GM23338 (cell line): ENCODE measurements around the gene RAB3IP. TPM values are rescaled to one million over a fixed set of nuclear protein-coding genes. Genes with fewer than 3 reads are reported as not detected.
A peak's percentile ranks its signal among the peaks of the same experiment; 100 is the strongest.

Experiments used
- ATAC-seq: fragments of 200-7000 bp; cut with Tn5 transposase; 3 replicates; pipeline ENCODE4 v1.9.1; 2020
- DNase-seq: peaks from one replicate; pipeline ENCODE4 v3.0.0-alpha.2; 2015; ENCODE audit warnings: low spot score
- H2AFZ ChIP-seq: fragments of 200-600 bp; sonication (generic); 2 replicates; pipeline ENCODE4 v1.8.0; 2016; ENCODE audit warnings: antibody characterized with exemption, mild to moderate bottlenecking, moderate library complexity
- H3F3A ChIP-seq: fragments of 200-600 bp; sonication (generic); replicated peaks from 2 replicates; pipeline ENCODE4 v1.8.0; 2017; ENCODE audit warnings: antibody characterized with exemption, mixed run types, low read depth
- H3K27ac ChIP-seq: fragments of 200-600 bp; sonication (generic); 2 replicates; pipeline ENCODE4 v1.6.1; 2016; ENCODE audit warnings: low read depth
- H3K27me3 ChIP-seq: fragments of 200-600 bp; sonication (generic); 2 replicates; pipeline ENCODE4 v1.8.0; 2016; ENCODE audit warnings: mild to moderate bottlenecking, mixed run types, moderate library complexity; ENCODE audit not compliant: insufficient read depth
- H3K36me3 ChIP-seq: fragments of 200-600 bp; sonication (generic); 2 replicates; pipeline ENCODE4 v1.8.0; 2016; ENCODE audit warnings: mild to moderate bottlenecking; ENCODE audit not compliant: insufficient read depth
- H3K4me1 ChIP-seq: fragments of 200-600 bp; sonication (generic); 2 replicates; pipeline ENCODE4 v1.8.0; 2016; ENCODE audit warnings: mild to moderate bottlenecking, moderate library complexity; ENCODE audit not compliant: insufficient read depth
- H3K4me2 ChIP-seq: fragments of 200-600 bp; sonication (generic); 2 replicates; pipeline ENCODE4 v1.7.1; 2017; ENCODE audit warnings: mixed run types
- H3K4me3 ChIP-seq: fragments of 200-600 bp; sonication (generic); 2 replicates; pipeline ENCODE4 v1.6.1; 2016; ENCODE audit warnings: mixed run types
- H3K79me2 ChIP-seq: fragments of 200-600 bp; sonication (generic); replicated peaks from 2 replicates; pipeline ENCODE4 v1.8.0; 2017; ENCODE audit warnings: mild to moderate bottlenecking; ENCODE audit not compliant: insufficient read depth
- H3K9me2 ChIP-seq: fragments of 200-600 bp; sonication (generic); 2 replicates; pipeline ENCODE4 v1.8.0; 2017; ENCODE audit not compliant: insufficient read depth
- H4K20me1 ChIP-seq: fragments of 200-600 bp; sonication (generic); replicated peaks from 2 replicates; pipeline ENCODE4 v1.8.0; 2017; ENCODE audit warnings: mild to moderate bottlenecking; ENCODE audit not compliant: insufficient read depth
- H3K27ac Mint-ChIP-seq: 2 replicates; pipeline ENCODE4 v1.8.0; 2020; ENCODE audit warnings: inconsistent platforms, mild to moderate bottlenecking, moderate library complexity, mixed read lengths
- H3K27me3 Mint-ChIP-seq: 3 replicates; pipeline ENCODE4 v1.8.0; 2022; ENCODE audit warnings: low read depth, mild to moderate bottlenecking, moderate library complexity, mixed read lengths, inconsistent platforms; ENCODE audit not compliant: insufficient read depth, poor library complexity
- H3K36me3 Mint-ChIP-seq: 3 replicates; pipeline ENCODE4 v1.8.0; 2021; ENCODE audit warnings: low read depth, mild to moderate bottlenecking, inconsistent platforms, moderate library complexity, mixed read lengths
- H3K4me1 Mint-ChIP-seq: 3 replicates; pipeline ENCODE4 v1.8.0; 2020; ENCODE audit warnings: mild to moderate bottlenecking, inconsistent platforms, mixed read lengths
- H3K4me3 Mint-ChIP-seq: 3 replicates; pipeline ENCODE4 v1.8.0; 2021; ENCODE audit warnings: moderate library complexity, mild to moderate bottlenecking, inconsistent platforms, mixed read lengths
- H3K9me3 Mint-ChIP-seq: 3 replicates; pipeline ENCODE4 v1.8.0; 2020; ENCODE audit warnings: moderate library complexity, mild to moderate bottlenecking, inconsistent platforms, mixed read lengths
- CREB1 ChIP-seq: fragments of 250-450 bp; sonication (Bioruptor Pico); IDR thresholded peaks from 2 replicates; pipeline ENCODE4 v1.5.0; 2020; ENCODE audit warnings: low read depth, mild to moderate bottlenecking, moderate library complexity
- CTCF ChIP-seq, 2 experiments: fragments of 200-600 bp in 1 of 2; sonication (generic) in 1 of 2; conservative IDR thresholded peaks; 2 replicates each; pipeline versions ENCODE4 v1.5.1 to v1.6.1; 2016 to 2017; ENCODE audit warnings: antibody characterized with exemption in 2 of 2, low read depth in 2 of 2, mild to moderate bottlenecking in 2 of 2, moderate library complexity in 1 of 2
- ETS1 ChIP-seq: IDR thresholded peaks from 2 replicates; pipeline ENCODE4 v1.6.1; 2016; ENCODE audit warnings: antibody characterized with exemption
- EZH2 ChIP-seq: fragments of 200-600 bp; sonication (generic); IDR thresholded peaks from one replicate; pipeline ENCODE4 v1.8.0; 2017; ENCODE audit warnings: antibody characterized with exemption, mild to moderate bottlenecking, low read depth; ENCODE audit not compliant: unreplicated experiment
- EZH2phosphoT487 ChIP-seq: fragments of 200-600 bp; sonication (generic); IDR thresholded peaks from one replicate; pipeline ENCODE4 v1.8.1; 2018; ENCODE audit warnings: antibody characterized with exemption; ENCODE audit not compliant: unreplicated experiment
- JUNB ChIP-seq: IDR thresholded peaks from one replicate; pipeline ENCODE4 v1.6.1; 2016; ENCODE audit warnings: antibody characterized with exemption; ENCODE audit not compliant: unreplicated experiment
- NANOG ChIP-seq: IDR thresholded peaks from 2 replicates; pipeline ENCODE4 v1.6.1; 2016; ENCODE audit warnings: antibody characterized with exemption, borderline replicate concordance
- POLR2AphosphoS5 ChIP-seq: IDR thresholded peaks from 2 replicates; pipeline ENCODE4 v1.6.1; 2016; ENCODE audit warnings: antibody characterized with exemption, low read depth
- STAT1 ChIP-seq: IDR thresholded peaks from one replicate; pipeline ENCODE4 v1.6.1; 2016; ENCODE audit warnings: antibody characterized with exemption; ENCODE audit not compliant: unreplicated experiment
- ZNF114 ChIP-seq: fragments of 250-450 bp; sonication (Bioruptor Pico); IDR thresholded peaks from 2 replicates; pipeline ENCODE4 v1.5.0; 2020; ENCODE audit warnings: mild to moderate bottlenecking, moderate library complexity
- polyA plus RNA-seq: library from polyadenylated mRNA; unstranded; fragments of >200 nt; fragmentation: Nextera tagmentation; extraction: Ambion mirVana; gene quantifications from 2 replicates; pipeline ENCODE4 v1.2.1, GENCODE V29; 2016
- total RNA-seq: library from RNA; depleted of rRNA; stranded (reverse); fragments of >200 nt; shearing (Covaris generic); gene quantifications from 2 replicates; pipeline ENCODE4 v1.2.3, GENCODE V29; 2014

The RAB3IP gene
- total and polyA plus RNA-seq, 2 experiments from 2014 or later, result 48.6 TPM

- no peak for TF ChIP-seq STAT1
- TF ChIP-seq JUNB, result no peak
- no peak for TF ChIP-seq EZH2phosphoT487
- no peak for TF ChIP-seq NANOG
- no peak for TF ChIP-seq EZH2
- no peak for TF ChIP-seq CREB1 (CRISPR knock-in tag)
- TF ChIP-seq ETS1, result no peak
- TF ChIP-seq CTCF (conservative IDR thresholded peaks at IDR 0.05; ENCODE audit: low read depth in 2 of 2), result no peak
- TF ChIP-seq ZNF114 (CRISPR knock-in tag), result no peak
- no peak for TF ChIP-seq POLR2AphosphoS5
These were observed 49.0 kb upstream of the RAB3IP start (continued) for GRCh38 chr12:69689638-69690037.

GRCh38 chr12:69694123-69694522, 44.5 kb upstream of the RAB3IP start:
- Histone ChIP-seq H4K20me1 (no peaks in the 10 kb centered on the region), H3K27me3 (no peaks in the 10 kb centered on the region), H3K79me2 (no peaks in the 10 kb centered on the region), H3K36me3 (no peaks in the 10 kb centered on the region), H3K9me2 (no peaks in the 10 kb centered on the region), H3K27ac (no peak overlapping the region), H3K4me2 (no peak overlapping the region), H3K4me1 (peaks cover 13% of the 10 kb centered on the region), H3F3A (no peaks in the 10 kb centered on the region), H3K4me3 (no peak overlapping the region), H2AFZ (peak overlapping the region; percentile 49)
- peaks cover 16% of the 10 kb centered on the region for H3K4me1 Mint-ChIP-seq
- no peak overlapping the region for H3K27ac Mint-ChIP-seq
- no peak for DNase-seq
- H3K36me3 Mint-ChIP-seq, result no peaks in the 10 kb centered on the region
- no peaks in the 10 kb centered on the region for H3K9me3 Mint-ChIP-seq
- no peaks in the 10 kb centered on the region for H3K27me3 Mint-ChIP-seq
- ATAC-seq, result no peak
- no peak for TF ChIP-seq CREB1 (CRISPR knock-in tag)
- TF ChIP-seq POLR2AphosphoS5, result no peak
- TF ChIP-seq EZH2, result no peak
- no peak for TF ChIP-seq EZH2phosphoT487
- no peak for TF ChIP-seq STAT1
- no peak for TF ChIP-seq JUNB
- no peak for TF ChIP-seq CTCF (conservative IDR thresholded peaks at IDR 0.05; ENCODE audit: low read depth in 2 of 2)
- no peak for TF ChIP-seq ZNF114 (CRISPR knock-in tag)
- no peak for TF ChIP-seq NANOG
- TF ChIP-seq ETS1, result no peak
- H3K4me3 Mint-ChIP-seq, result no peak overlapping the region
